Measurements from ENCODE around the gene YIPF3. TPM values are rescaled to one million over a fixed set of nuclear protein-coding genes. Genes with fewer than 3 reads are reported as not detected.

YIPF3 gene
- total and polyA plus RNA-seq, 2 donors (not counting 1 experiment from before 2014, with no cell fraction given), result 64.3 to 92.6 TPM

DNA sequence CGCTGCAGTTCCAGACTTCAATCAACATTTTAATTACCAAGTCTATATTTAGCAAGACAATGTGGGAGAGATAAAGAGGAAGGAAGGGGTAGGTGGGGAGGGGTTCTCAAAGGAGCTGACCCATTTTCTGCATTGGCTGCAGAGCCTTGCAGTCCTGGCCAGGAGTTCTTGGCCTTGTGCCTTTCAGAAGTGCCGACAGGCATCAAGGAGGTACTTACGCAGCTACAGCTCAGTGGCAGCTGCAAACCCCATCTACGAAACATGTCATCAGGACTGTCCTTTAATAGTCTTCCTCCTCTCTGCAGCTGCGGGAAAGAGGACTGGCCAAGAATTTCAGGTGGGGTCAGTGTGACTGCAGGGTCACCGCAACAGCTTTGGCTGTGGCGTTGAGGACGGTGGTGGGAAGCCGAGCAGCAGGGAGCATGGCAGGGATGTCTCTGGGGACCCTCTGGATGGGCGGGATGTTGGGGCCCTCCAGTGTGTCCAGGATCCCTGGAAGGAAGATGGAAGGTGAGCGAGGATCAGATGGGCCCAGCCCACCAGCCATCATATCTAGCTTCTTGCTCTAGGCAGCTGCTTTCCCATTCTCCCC lies 4.8 kb downstream of the YIPF3 start:
- CTCF ChIA-PET, result interaction anchor here (1.3 kb wide), 1 partner anchor 151 kb away, joined by 3 read pairs; no protein-coding TSS in a partner anchor

DNA sequence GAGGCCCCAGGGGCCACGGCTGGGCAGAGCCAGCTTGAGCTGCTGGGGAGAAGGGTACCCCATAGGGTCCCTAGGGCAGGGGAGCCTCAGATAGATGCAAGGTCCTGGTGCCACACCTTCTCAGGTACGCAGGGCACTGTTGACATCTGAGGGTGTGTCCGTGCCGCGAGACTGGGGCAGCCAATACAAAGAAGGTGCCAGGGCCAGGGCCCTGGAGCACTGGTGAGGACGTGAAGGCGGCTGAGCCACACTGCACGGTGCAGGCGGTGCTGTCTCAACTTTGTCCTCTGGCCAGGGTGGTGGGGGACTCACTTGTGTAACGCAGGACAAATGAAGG lies 5.9 kb downstream of the YIPF3 start:
- Histone ChIP-seq H3K36me3 (replicated peaks in 1 of 2; ENCODE audit: control extremely low read depth in 1 of 2, control insufficient read depth in 1 of 2, extremely low read depth in 1 of 2, insufficient read depth in 2 of 2, low read length in 1 of 2) (peaks cover 0 to 41% of the 10 kb centered on the region in 2 experiments), H3K9me3 (ENCODE audit: control extremely low read depth in 1 of 3, control insufficient read depth in 2 of 3, insufficient read depth in 1 of 3, low read length in 2 of 3) (peaks cover 0 to 3% (median 0%) of the 10 kb centered on the region in 3 donors), H3K27me3 (replicated peaks in 1 of 4; ENCODE audit: control extremely low read depth in 1 of 4, control insufficient read depth in 3 of 4, insufficient read depth in 4 of 4, low read length in 3 of 4) (peaks cover 0 to 20% (median 8%) of the 10 kb centered on the region in 4 experiments), H3K4me1 (ENCODE audit: control insufficient read depth in 2 of 2, insufficient read depth in 2 of 2, low read length in 2 of 2) (peaks cover 33 to 41% of the 10 kb centered on the region in 2 donors), H3K4me3 (ENCODE audit: control extremely low read depth in 1 of 5, extremely low read depth in 1 of 5, insufficient read depth in 1 of 5, low read depth in 2 of 5, low read length in 4 of 5) (peak overlapping the region in 2 of 5 experiments; percentile 60 to 74), H3K9ac (ENCODE audit: low read length) (peak overlapping the region; percentile 70), H3K27ac (ENCODE audit: low read length in 2 of 2) (no peak overlapping the region), H3K79me2 (ENCODE audit: control insufficient read depth, insufficient read depth, low read length) (peaks cover 12% of the 10 kb centered on the region), H3K4me2 (replicated peaks; ENCODE audit: low read depth, low read length, poor library complexity, severe bottlenecking) (peak overlapping the region; percentile 97), H4K20me1 (ENCODE audit: control insufficient read depth, insufficient read depth, low read length, poor library complexity, severe bottlenecking) (peaks cover 30% of the 10 kb centered on the region), H2AFZ (ENCODE audit: insufficient read depth, low read depth, low read length, poor library complexity, severe bottlenecking) (no peak overlapping the region)
- DNase-seq, result no peak
- Mint-ChIP-seq H3K27me3 (peaks cover 10% of the 10 kb centered on the region), H3K4me1 (peaks cover 48% of the 10 kb centered on the region), H3K9me3 (ENCODE audit: insufficient read depth) (no peaks in the 10 kb centered on the region), H3K4me3 (peak overlapping the region; percentile 98), H3K27ac (no peak overlapping the region)
- WGBS (ENCODE audit: insufficient coverage), result 94% methylated on average over 9 of the region's 10 CpGs
- no peak for TF ChIP-seq EZH2 (IDR thresholded peaks at IDR 0.05; ENCODE audit: borderline replicate concordance, insufficient read depth, low read depth, low read length, poor library complexity, severe bottlenecking)
- TF ChIP-seq, protein P1, sequence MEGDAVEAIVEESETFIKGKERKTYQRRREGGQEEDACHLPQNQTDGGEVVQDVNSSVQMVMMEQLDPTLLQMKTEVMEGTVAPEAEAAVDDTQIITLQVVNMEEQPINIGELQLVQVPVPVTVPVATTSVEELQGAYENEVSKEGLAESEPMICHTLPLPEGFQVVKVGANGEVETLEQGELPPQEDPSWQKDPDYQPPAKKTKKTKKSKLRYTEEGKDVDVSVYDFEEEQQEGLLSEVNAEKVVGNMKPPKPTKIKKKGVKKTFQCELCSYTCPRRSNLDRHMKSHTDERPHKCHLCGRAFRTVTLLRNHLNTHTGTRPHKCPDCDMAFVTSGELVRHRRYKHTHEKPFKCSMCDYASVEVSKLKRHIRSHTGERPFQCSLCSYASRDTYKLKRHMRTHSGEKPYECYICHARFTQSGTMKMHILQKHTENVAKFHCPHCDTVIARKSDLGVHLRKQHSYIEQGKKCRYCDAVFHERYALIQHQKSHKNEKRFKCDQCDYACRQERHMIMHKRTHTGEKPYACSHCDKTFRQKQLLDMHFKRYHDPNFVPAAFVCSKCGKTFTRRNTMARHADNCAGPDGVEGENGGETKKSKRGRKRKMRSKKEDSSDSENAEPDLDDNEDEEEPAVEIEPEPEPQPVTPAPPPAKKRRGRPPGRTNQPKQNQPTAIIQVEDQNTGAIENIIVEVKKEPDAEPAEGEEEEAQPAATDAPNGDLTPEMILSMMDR (IDR thresholded peaks at IDR 0.05), result no peak
- POLR2A ChIA-PET, result interaction anchor here (1.7 kb wide), 1 partner anchor 32 kb away, joined by 6 read pairs; no protein-coding TSS in a partner anchor
- intact Hi-C loops (cut with micrococcal nuclease), result loop anchor here (1.0 to 10.0 kb wide), 2 partner anchors 33 to 586 kb away; partner anchors contain the start of genes CNPY3 and TJAP1
- ATAC-seq (ENCODE audit: low read depth), result no peak
- CTCF ChIA-PET, result interaction anchor here (1.0 to 1.8 kb wide), 2 partner anchors 10 to 531 kb away, joined by 3 to 11 read pairs; no protein-coding TSS in a partner anchor

More for the DNA sequence above, 4.8 kb downstream of the YIPF3 start:
- H3K27ac Mint-ChIP-seq, result peak overlapping the region; percentile 3
- H3K9me3 Mint-ChIP-seq (ENCODE audit: insufficient read depth), result no peaks in the 10 kb centered on the region
- DNase-seq (no peak), ATAC-seq (ENCODE audit: low read depth) (no peak)
- Histone ChIP-seq H2AFZ (ENCODE audit: insufficient read depth, low read depth, low read length, poor library complexity, severe bottlenecking) (no peak overlapping the region), H3K4me3 (ENCODE audit: control extremely low read depth in 1 of 5, extremely low read depth in 1 of 5, insufficient read depth in 1 of 5, low read depth in 2 of 5, low read length in 4 of 5) (no peak overlapping the region), H3K27ac (ENCODE audit: low read length in 2 of 2) (no peak overlapping the region), H3K4me1 (ENCODE audit: control insufficient read depth in 2 of 2, insufficient read depth in 2 of 2, low read length in 2 of 2) (peaks cover 36 to 43% of the 10 kb centered on the region in 2 donors), H3K27me3 (replicated peaks in 1 of 4; ENCODE audit: control extremely low read depth in 1 of 4, control insufficient read depth in 3 of 4, insufficient read depth in 4 of 4, low read length in 3 of 4) (peaks cover 0 to 20% (median 8%) of the 10 kb centered on the region in 4 experiments), H3K79me2 (ENCODE audit: control insufficient read depth, insufficient read depth, low read length) (peaks cover 23% of the 10 kb centered on the region), H3K9me3 (ENCODE audit: control extremely low read depth in 1 of 3, control insufficient read depth in 2 of 3, insufficient read depth in 1 of 3, low read length in 2 of 3) (peaks cover 0 to 3% (median 0%) of the 10 kb centered on the region in 3 donors), H4K20me1 (ENCODE audit: control insufficient read depth, insufficient read depth, low read length, poor library complexity, severe bottlenecking) (peaks cover 30% of the 10 kb centered on the region), H3K36me3 (replicated peaks in 1 of 2; ENCODE audit: control extremely low read depth in 1 of 2, control insufficient read depth in 1 of 2, extremely low read depth in 1 of 2, insufficient read depth in 2 of 2, low read length in 1 of 2) (peaks cover 0 to 41% of the 10 kb centered on the region in 2 experiments), H3K4me2 (replicated peaks; ENCODE audit: low read depth, low read length, poor library complexity, severe bottlenecking) (no peak overlapping the region), H3K9ac (ENCODE audit: low read length) (no peak overlapping the region)
- H3K4me1 Mint-ChIP-seq, result peaks cover 50% of the 10 kb centered on the region
- intact Hi-C loops (cut with micrococcal nuclease), result loop anchor here (10.0 kb wide), 1 partner anchor 587 kb away; the partner anchor contains the start of gene CNPY3
- POLR2A ChIA-PET, result no interaction called here
- no peak for TF ChIP-seq EZH2 (IDR thresholded peaks at IDR 0.05; ENCODE audit: borderline replicate concordance, insufficient read depth, low read depth, low read length, poor library complexity, severe bottlenecking)
- TF ChIP-seq, protein P1 (IDR thresholded peaks at IDR 0.05), result no peak
- 100% methylated on average over 5 of the region's 11 CpGs for WGBS (ENCODE audit: insufficient coverage)
- H3K4me3 Mint-ChIP-seq, result peak overlapping the region; percentile 56
- peaks cover 10% of the 10 kb centered on the region for H3K27me3 Mint-ChIP-seq

Measured in B cell (primary cell).